Renal cortical epithelial cell (primary cell): Measurements from ENCODE around the gene CXXC5. TPM values are rescaled to one million over a fixed set of nuclear protein-coding genes. Genes with fewer than 3 reads are reported as not detected.
A peak's percentile ranks its signal among the peaks of the same experiment; 100 is the strongest.
"Not testable (repeated sequence)": the region's sequence is repeated elsewhere in the genome, so short reads cannot be mapped to it uniquely, and the experiment has no call there.

Experiments used
- DNase-seq: peaks from one replicate; pipeline ENCODE4 v3.0.0-alpha.2; 2011; ENCODE audit warnings: low read depth
- total RNA-seq: library from RNA; depleted of rRNA; stranded (reverse); fragments of >200 nt; gene quantifications from 2 replicates; pipeline ENCODE4 v1.2.3, GENCODE V29; 2014

CXXC5 gene
- total RNA-seq, result 187 and 252 TPM in 2 replicates

- DNase-seq, result no peak
These were observed at the start of gene CXXC5 for GRCh38 chr5:139648205-139649081. CXXC5 (plus strand) TSS chr5:139648349; CDS start chr5:139680524, 32,175 bp downstream.

GRCh38 chr5:139598601-139598965 lies 49.6 kb upstream of the CXXC5 start:
- DNase-seq, result not testable (repeated sequence)

- DNase-seq, result peak; percentile 65
These were observed 47.7 kb upstream of the CXXC5 start for GRCh38 chr5:139600336-139600949.

- DNase-seq, result no peak
These were observed 46.7 kb upstream of the CXXC5 start for GRCh38 chr5:139601429-139601828.

- DNase-seq, result not testable (repeated sequence)
These were observed 46.2 kb upstream of the CXXC5 start for GRCh38 chr5:139601948-139602347.

GRCh38 chr5:139605887-139606286 lies 42.3 kb upstream of the CXXC5 start:
- DNase-seq, result no peak

GRCh38 chr5:139611703-139612584 lies 36.2 kb upstream of the CXXC5 start:
- DNase-seq, result no peak

GRCh38 chr5:139619861-139620260 lies 28.3 kb upstream of the CXXC5 start:
- DNase-seq, result no peak

- DNase-seq, result peak; percentile 62
These were observed 22.8 kb upstream of the CXXC5 start for GRCh38 chr5:139625398-139625797.

- DNase-seq, result no peak
These were observed 17.3 kb upstream of the CXXC5 start for GRCh38 chr5:139630855-139631254.

- peak; percentile 31 for DNase-seq
These were observed 16.5 kb upstream of the CXXC5 start for GRCh38 chr5:139631520-139632165.

- peak; percentile 71 for DNase-seq
These were observed 14.7 kb upstream of the CXXC5 start for GRCh38 chr5:139633295-139634027.

- DNase-seq, result no peak
These were observed 14.2 kb upstream of the CXXC5 start for GRCh38 chr5:139634028-139634325.

GRCh38 chr5:139634541-139634940 lies 13.6 kb upstream of the CXXC5 start:
- DNase-seq, result no peak

- no peak for DNase-seq
These were observed 13.0 kb upstream of the CXXC5 start for GRCh38 chr5:139635191-139635590.

- peak; percentile 93 for DNase-seq
These were observed 12.4 kb upstream of the CXXC5 start for GRCh38 chr5:139635606-139636206.

- no peak for DNase-seq
These were observed 11.8 kb upstream of the CXXC5 start for GRCh38 chr5:139636207-139636792.

GRCh38 chr5:139636975-139637408 lies 11.2 kb upstream of the CXXC5 start:
- DNase-seq, result peak; percentile 61

GRCh38 chr5:139637438-139638089 lies 10.6 kb upstream of the CXXC5 start:
- DNase-seq, result no peak
